Caco-2 (cell line): ENCODE results near the gene CFAP206. TPM values are rescaled to one million over a fixed set of nuclear protein-coding genes. Genes with fewer than 3 reads are reported as not detected.
A peak's percentile ranks its signal among the peaks of the same experiment; 100 is the strongest.

Source experiments
- BruUV-seq: library from RNA; stranded (reverse); fragments of 400-500 nt; replicated peaks from 2 replicates; lab custom pipeline; 2021; lab: Mats Ljungman, UMichigan
- CTCF ChIA-PET: fragments of 300-600 bp; sonication (Branson Sonifier 250); formaldehyde crosslinking; loops from one replicate; lab custom pipeline; 2022; ENCODE audit warnings: antibody characterized with exemption; lab: Charles Lee
- POLR2A ChIA-PET: fragments of 300-600 bp; sonication (Branson Sonifier 250); formaldehyde crosslinking; loops from one replicate; lab custom pipeline; 2022; ENCODE audit warnings: antibody characterized with exemption; lab: Charles Lee
- DNase-seq, 2 experiments: peaks; one replicate each; pipeline versions ENCODE4 v3.0.0 to v3.0.0-alpha.2; 2020 to 2022
- H3K27me3 ChIP-seq: replicated peaks from 2 replicates; pipeline ENCODE4 v1.6.0; 2011; ENCODE audit warnings: low read length; ENCODE audit not compliant: control insufficient read depth, insufficient read depth
- H3K36me3 ChIP-seq: 2 replicates; pipeline ENCODE4 v1.5.1; 2011; ENCODE audit warnings: low read length; ENCODE audit not compliant: control insufficient read depth, insufficient read depth
- H3K4me1 ChIP-seq: fragments of 250-450 bp; sonication (Bioruptor Pico); 2 replicates; pipeline ENCODE4 v1.5.1; 2020; ENCODE audit warnings: mild to moderate bottlenecking
- H3K4me3 ChIP-seq: 2 replicates; pipeline ENCODE4 v1.5.1; 2011; ENCODE audit warnings: low read depth, mild to moderate bottlenecking, control low read depth, low read length
- H3K9me3 ChIP-seq: fragments of 250-450 bp; sonication (Bioruptor Pico); 2 replicates; pipeline ENCODE4 v1.5.1; 2020; ENCODE audit warnings: mild to moderate bottlenecking, moderate library complexity
- H3K27ac Mint-ChIP-seq: one replicate; pipeline ENCODE4 v1.8.0; 2022; ENCODE audit warnings: mixed read lengths; ENCODE audit not compliant: unreplicated experiment
- H3K27me3 Mint-ChIP-seq: one replicate; pipeline ENCODE4 v1.8.0; 2022; ENCODE audit warnings: mixed read lengths; ENCODE audit not compliant: insufficient read depth, unreplicated experiment
- H3K36me3 Mint-ChIP-seq: one replicate; pipeline ENCODE4 v1.8.0; 2022; ENCODE audit warnings: mild to moderate bottlenecking, mixed read lengths; ENCODE audit not compliant: insufficient read depth, unreplicated experiment
- H3K4me1 Mint-ChIP-seq: one replicate; pipeline ENCODE4 v1.8.0; 2022; ENCODE audit warnings: low read depth, mixed read lengths; ENCODE audit not compliant: unreplicated experiment
- H3K4me3 Mint-ChIP-seq: one replicate; pipeline ENCODE4 v1.8.0; 2022; ENCODE audit warnings: mild to moderate bottlenecking, moderate library complexity, mixed read lengths; ENCODE audit not compliant: unreplicated experiment
- H3K9me3 Mint-ChIP-seq: one replicate; pipeline ENCODE4 v1.8.0; 2022; ENCODE audit warnings: mixed read lengths; ENCODE audit not compliant: unreplicated experiment
- intact Hi-C: fragments of 100-400 bp; cut with micrococcal nuclease; formaldehyde crosslinking; loops from one replicate; pipeline ENCODE4 v1.10.0; 2022; ENCODE audit not compliant: unreplicated experiment
- total RNA-seq: library from RNA; stranded (reverse); gene quantifications from 2 replicates; pipeline ENCODE4 v1.2.3, GENCODE V29; 2022
- TF ChIP-seq, protein P1 (sequence below), 2 experiments: fragments of 200-600 bp in 1 of 2; IDR thresholded peaks; 1 replicate in 1 of 2; 2 replicates in 1 of 2; pipeline versions ENCODE4 v1.5.1 to v1.8.0; 2011 to 2022; ENCODE audit warnings: antibody characterized with exemption in 1 of 2, control low read depth in 1 of 2, inconsistent platforms in 1 of 2, low read depth in 1 of 2, low read length in 1 of 2, mild to moderate bottlenecking in 1 of 2, moderate library complexity in 1 of 2; ENCODE audit not compliant: insufficient read depth in 1 of 2, severe bottlenecking in 1 of 2, unreplicated experiment in 1 of 2

Gene CFAP206
- total RNA-seq, 1 experiment from 2014 or later: not detected

DNA sequence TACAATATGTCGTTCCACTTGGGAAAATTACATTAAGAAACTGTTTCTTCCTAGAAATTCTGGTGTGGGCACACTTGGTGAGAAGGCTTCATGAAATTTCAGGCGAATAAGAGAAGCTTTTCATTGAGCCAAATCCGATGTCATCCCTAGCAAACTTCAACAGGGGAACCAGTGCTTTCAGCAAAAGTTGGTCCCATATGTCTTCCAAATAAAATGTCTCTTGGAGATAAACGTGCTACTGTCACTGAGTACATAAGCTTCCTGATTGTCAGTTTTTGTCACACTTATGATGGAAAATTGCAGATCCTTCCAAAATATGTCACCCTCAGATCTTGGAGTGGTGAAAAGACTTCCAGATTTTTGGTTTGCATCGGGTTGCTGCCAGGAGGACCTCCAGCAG is 33.9 kb downstream of the CFAP206 start:
- POLR2A ChIA-PET: no interaction called here
- Mint-ChIP-seq H3K27me3 (peaks cover 3% of the 10 kb centered on the region), H3K36me3 (no peaks in the 10 kb centered on the region), H3K4me3 (no peak overlapping the region), H3K9me3 (no peaks in the 10 kb centered on the region), H3K27ac (no peak overlapping the region), H3K4me1 (no peaks in the 10 kb centered on the region)
- no peak for DNase-seq
- Histone ChIP-seq H3K27me3 (no peaks in the 10 kb centered on the region), H3K4me1 (peaks cover 9% of the 10 kb centered on the region), H3K9me3 (no peaks in the 10 kb centered on the region), H3K4me3 (no peak overlapping the region), H3K36me3 (no peaks in the 10 kb centered on the region)
- intact Hi-C loops: no loop called here
- CTCF ChIA-PET: no interaction called here
- TF ChIP-seq, protein P1, sequence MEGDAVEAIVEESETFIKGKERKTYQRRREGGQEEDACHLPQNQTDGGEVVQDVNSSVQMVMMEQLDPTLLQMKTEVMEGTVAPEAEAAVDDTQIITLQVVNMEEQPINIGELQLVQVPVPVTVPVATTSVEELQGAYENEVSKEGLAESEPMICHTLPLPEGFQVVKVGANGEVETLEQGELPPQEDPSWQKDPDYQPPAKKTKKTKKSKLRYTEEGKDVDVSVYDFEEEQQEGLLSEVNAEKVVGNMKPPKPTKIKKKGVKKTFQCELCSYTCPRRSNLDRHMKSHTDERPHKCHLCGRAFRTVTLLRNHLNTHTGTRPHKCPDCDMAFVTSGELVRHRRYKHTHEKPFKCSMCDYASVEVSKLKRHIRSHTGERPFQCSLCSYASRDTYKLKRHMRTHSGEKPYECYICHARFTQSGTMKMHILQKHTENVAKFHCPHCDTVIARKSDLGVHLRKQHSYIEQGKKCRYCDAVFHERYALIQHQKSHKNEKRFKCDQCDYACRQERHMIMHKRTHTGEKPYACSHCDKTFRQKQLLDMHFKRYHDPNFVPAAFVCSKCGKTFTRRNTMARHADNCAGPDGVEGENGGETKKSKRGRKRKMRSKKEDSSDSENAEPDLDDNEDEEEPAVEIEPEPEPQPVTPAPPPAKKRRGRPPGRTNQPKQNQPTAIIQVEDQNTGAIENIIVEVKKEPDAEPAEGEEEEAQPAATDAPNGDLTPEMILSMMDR (IDR thresholded peaks at IDR 0.05; ENCODE audit: insufficient read depth in 1 of 2, low read depth in 1 of 2, low read length in 1 of 2, severe bottlenecking in 1 of 2, unreplicated experiment in 1 of 2): no peak
- no TSS peak for BruUV-seq

DNA sequence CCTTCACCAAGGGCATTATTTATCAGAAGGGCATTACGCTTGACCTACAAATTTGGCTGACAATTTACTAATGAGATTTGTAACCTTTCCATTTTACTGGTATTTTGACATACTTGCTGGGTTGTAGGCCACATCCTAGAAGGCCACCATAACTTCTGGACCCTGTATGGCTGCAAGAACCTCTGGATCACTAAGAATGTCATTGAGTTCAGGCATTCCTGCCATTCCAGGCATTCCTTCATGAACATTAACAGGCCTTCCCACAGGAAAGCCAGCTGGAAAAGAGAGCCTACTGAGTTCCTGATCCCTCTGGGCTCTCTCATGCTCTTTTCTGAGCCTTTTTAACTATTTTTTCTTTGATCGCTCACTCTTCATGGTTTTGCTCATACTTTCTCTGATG is 36.6 kb downstream of the CFAP206 start:
- no peak overlapping the region for H3K27ac Mint-ChIP-seq

DNA sequence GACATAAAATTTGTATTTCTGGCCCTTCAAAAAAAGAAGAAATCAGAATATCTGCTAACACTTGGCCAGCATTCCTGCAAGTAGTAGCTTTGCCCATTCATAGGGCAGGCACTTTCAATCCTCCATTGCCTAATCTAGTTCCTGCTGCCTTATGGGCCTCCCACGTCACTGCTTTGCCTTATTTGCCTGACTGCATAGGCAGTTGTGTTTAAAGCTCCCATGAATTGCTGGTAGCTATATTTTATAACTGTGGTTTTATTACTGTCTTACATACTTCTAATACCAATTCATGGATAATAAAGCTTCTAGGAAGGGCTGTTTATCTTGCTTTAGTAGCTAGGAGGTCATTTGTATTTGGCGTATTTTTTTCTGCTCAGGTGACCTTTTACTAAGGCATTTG is 57.3 kb downstream of the CFAP206 start:
- H3K27ac Mint-ChIP-seq: no peak overlapping the region
- H3K27me3 Mint-ChIP-seq: peaks cover 15% of the 10 kb centered on the region
- no peaks in the 10 kb centered on the region for H3K27me3 ChIP-seq
- ChIA-PET POLR2A (interaction anchor here (0.5 kb wide), 1 partner anchor 119 kb away, joined by 5 read pairs; no protein-coding TSS in a partner anchor), CTCF (no interaction called here)
- no peaks in the 10 kb centered on the region for H3K9me3 Mint-ChIP-seq
- TF ChIP-seq, protein P1 (IDR thresholded peaks at IDR 0.05; ENCODE audit: insufficient read depth in 1 of 2, low read depth in 1 of 2, low read length in 1 of 2, severe bottlenecking in 1 of 2, unreplicated experiment in 1 of 2): no peak
- no peaks in the 10 kb centered on the region for H3K36me3 Mint-ChIP-seq
- no peak overlapping the region for H3K4me3 Mint-ChIP-seq
- H3K4me1 ChIP-seq: no peaks in the 10 kb centered on the region
- H3K9me3 ChIP-seq: no peaks in the 10 kb centered on the region
- no peak for DNase-seq
- intact Hi-C loops: no loop called here
- H3K4me3 ChIP-seq: no peak overlapping the region
- no TSS peak for BruUV-seq
- no peaks in the 10 kb centered on the region for H3K36me3 ChIP-seq
- no peaks in the 10 kb centered on the region for H3K4me1 Mint-ChIP-seq

More for the DNA sequence above, 36.6 kb downstream of the CFAP206 start:
- intact Hi-C loops: no loop called here
- DNase-seq: peak in 1 of 2 experiments; percentile 9
- Mint-ChIP-seq H3K9me3 (no peaks in the 10 kb centered on the region), H3K4me3 (no peak overlapping the region), H3K36me3 (no peaks in the 10 kb centered on the region), H3K4me1 (no peaks in the 10 kb centered on the region), H3K27me3 (peaks cover 3% of the 10 kb centered on the region)
- H3K9me3 ChIP-seq: no peaks in the 10 kb centered on the region
- TF ChIP-seq, protein P1 (IDR thresholded peaks at IDR 0.05; ENCODE audit: insufficient read depth in 1 of 2, low read depth in 1 of 2, low read length in 1 of 2, severe bottlenecking in 1 of 2, unreplicated experiment in 1 of 2): no peak
- no peaks in the 10 kb centered on the region for H3K27me3 ChIP-seq
- no TSS peak for BruUV-seq
- no peak overlapping the region for H3K4me3 ChIP-seq
- peaks cover 9% of the 10 kb centered on the region for H3K4me1 ChIP-seq
- H3K36me3 ChIP-seq: no peaks in the 10 kb centered on the region
- CTCF ChIA-PET: no interaction called here
- POLR2A ChIA-PET: no interaction called here
